ENCODE results near the gene HOXD8. TPM values are rescaled to one million over a fixed set of nuclear protein-coding genes. Genes with fewer than 3 reads are reported as not detected.
A peak's percentile ranks its signal among the peaks of the same experiment; 100 is the strongest.

Gene HOXD8
- total RNA-seq, 4 donors from 2014 or later: 2.4 to 8.9 (median 6.0) TPM

DNA sequence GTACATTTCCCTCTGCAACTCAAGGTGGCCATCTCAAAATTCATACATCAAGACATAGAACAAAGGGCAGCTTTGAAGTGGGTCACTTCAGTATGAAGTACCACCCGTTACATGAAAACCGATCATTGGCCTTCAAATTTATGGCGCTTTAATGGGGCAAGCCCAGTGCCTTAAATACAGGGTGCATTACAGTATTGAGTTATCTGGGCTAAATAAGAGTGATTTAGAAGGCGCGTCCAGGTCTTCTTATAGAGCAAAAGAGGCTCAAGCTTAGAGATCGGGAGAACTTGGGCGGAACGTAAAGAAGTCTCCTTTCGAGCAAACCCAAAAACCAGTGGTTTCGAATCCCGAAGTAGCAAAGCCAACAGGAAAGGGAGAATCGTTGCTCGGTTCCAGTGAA lies 34.7 kb downstream of the HOXD8 start:
- intact Hi-C loops (cut with DNase I; ENCODE audit: low total_unique reads): no loop called here
- DNase-seq (ENCODE audit: low spot score in 2 of 2): no peak
- H3K4me3 ChIP-seq (ENCODE audit: low read depth, poor library complexity, severe bottlenecking): no peak overlapping the region
- 45 to 58% methylated on average over 13 of the region's 13 CpGs for WGBS, 2 donors
- no peak for TF ChIP-seq POLR2A (IDR thresholded peaks at IDR 0.05)
- TF ChIP-seq, protein P1, sequence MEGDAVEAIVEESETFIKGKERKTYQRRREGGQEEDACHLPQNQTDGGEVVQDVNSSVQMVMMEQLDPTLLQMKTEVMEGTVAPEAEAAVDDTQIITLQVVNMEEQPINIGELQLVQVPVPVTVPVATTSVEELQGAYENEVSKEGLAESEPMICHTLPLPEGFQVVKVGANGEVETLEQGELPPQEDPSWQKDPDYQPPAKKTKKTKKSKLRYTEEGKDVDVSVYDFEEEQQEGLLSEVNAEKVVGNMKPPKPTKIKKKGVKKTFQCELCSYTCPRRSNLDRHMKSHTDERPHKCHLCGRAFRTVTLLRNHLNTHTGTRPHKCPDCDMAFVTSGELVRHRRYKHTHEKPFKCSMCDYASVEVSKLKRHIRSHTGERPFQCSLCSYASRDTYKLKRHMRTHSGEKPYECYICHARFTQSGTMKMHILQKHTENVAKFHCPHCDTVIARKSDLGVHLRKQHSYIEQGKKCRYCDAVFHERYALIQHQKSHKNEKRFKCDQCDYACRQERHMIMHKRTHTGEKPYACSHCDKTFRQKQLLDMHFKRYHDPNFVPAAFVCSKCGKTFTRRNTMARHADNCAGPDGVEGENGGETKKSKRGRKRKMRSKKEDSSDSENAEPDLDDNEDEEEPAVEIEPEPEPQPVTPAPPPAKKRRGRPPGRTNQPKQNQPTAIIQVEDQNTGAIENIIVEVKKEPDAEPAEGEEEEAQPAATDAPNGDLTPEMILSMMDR (IDR thresholded peaks at IDR 0.05): no peak

DNA sequence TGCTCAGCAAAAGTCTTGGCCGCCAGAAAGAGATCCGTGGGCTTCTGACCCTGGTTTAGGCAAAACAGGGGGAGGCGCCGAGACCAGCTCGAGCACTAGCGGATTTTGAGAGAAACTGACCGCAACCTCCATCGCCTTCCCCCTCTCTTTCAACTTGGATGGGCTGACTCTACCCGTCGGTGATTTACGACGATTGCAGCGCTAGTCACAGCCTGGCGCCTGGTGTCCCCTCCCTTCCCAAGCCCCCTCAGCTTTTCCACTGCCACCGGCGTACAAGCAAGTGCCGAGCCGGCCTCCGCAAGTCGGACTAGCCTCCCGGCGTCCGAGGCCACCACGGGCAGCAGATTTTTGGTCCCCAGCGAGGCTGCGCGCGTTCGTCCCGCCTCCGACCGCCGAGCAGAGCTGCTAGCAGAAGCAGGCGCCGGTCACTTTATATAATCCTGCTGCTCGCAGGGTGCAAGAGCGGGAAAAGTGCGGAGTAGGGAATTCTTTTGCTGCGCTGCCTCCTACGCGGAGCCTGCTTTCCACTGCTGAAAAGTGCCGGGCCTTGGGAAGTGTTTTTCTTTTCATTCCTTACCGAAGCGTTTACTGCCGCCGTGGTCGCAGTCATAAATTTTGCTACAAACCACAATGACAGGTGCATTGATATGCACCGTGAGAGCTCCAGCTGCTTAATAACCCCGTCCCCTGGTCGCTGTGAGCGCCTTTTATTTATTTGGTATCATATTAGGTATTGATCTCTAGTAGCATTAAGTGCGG lies 35.3 kb downstream of the HOXD8 start:
- peak in 1 of 2 donors; percentile 59 for DNase-seq (ENCODE audit: low spot score in 2 of 2)
- WGBS, 2 donors: 41 to 52% methylated on average over 52 of the region's 52 CpGs
- intact Hi-C loops (cut with DNase I; ENCODE audit: low total_unique reads): no loop called here
- TF ChIP-seq, protein P1 (IDR thresholded peaks at IDR 0.05): no peak
- no peak for TF ChIP-seq POLR2A (IDR thresholded peaks at IDR 0.05)
- no peak overlapping the region for H3K4me3 ChIP-seq (ENCODE audit: low read depth, poor library complexity, severe bottlenecking)

DNA sequence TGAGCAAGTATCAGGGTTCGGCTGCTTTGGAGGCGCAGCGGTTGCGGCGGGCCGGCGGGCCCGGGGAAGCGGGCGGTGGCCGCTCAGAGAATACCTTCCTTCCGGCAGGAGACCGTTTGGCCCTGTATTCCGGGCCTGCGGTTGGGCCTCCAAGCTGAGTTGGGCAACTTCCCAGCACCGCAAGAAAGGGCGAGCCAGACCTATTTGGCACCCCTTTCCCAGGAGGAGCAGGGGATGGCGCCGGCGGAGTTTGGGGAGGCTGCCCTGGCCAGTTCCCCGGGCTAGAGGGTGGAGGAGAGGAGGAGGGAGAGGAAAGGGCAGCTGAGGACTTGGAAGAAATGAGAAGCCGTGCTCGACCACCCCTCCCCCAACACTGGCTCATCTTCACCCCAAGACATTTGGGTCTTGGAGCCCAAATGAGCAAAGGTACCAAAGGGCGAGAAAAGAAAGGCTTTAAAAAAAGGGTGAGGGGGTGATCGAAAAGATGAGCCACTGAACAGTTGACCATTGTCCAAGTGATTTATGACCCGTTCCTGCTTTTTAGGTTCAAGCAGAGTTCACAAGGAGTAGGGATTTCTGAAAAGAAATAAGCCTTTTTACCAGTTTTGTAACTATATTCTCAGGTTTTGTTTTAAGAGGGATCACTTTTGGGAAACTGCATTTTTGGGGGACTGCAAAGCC lies 36.0 kb downstream of the HOXD8 start:
- 45 to 55% methylated on average over 26 of the region's 26 CpGs for WGBS, 2 donors
- no peak for TF ChIP-seq POLR2A (IDR thresholded peaks at IDR 0.05)
- TF ChIP-seq, protein P1 (IDR thresholded peaks at IDR 0.05): no peak
- no peak overlapping the region for H3K4me3 ChIP-seq (ENCODE audit: low read depth, poor library complexity, severe bottlenecking)
- intact Hi-C loops (cut with DNase I; ENCODE audit: low total_unique reads): no loop called here
- DNase-seq (ENCODE audit: low spot score in 2 of 2): peak in 1 of 2 donors; percentile 75

DNA sequence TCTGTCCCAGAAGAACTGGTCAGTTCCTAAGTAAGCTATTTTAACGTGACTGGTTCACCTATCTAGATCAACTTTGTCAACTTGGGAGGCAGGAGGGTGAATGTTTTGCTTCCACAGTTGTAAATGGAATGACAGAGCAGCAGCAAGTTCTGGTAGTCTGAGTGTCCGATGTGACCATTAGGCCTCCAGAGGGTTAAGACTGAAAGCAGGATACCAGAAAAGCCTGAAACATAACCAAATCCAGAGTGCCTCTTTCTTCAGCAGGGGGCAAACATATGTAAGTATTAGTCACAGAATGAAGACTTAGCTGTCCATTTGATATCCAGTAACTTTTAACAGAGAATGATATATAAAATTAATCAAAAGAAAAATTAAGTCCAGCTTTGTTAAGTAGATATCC lies 36.8 kb downstream of the HOXD8 start:
- H3K4me3 ChIP-seq (ENCODE audit: low read depth, poor library complexity, severe bottlenecking): no peak overlapping the region
- DNase-seq (ENCODE audit: low spot score in 2 of 2): no peak
- 45 to 58% methylated on average over 2 of the region's 2 CpGs for WGBS, 2 donors
- intact Hi-C loops (cut with DNase I; ENCODE audit: low total_unique reads): no loop called here
- TF ChIP-seq POLR2A (IDR thresholded peaks at IDR 0.05): no peak

DNA sequence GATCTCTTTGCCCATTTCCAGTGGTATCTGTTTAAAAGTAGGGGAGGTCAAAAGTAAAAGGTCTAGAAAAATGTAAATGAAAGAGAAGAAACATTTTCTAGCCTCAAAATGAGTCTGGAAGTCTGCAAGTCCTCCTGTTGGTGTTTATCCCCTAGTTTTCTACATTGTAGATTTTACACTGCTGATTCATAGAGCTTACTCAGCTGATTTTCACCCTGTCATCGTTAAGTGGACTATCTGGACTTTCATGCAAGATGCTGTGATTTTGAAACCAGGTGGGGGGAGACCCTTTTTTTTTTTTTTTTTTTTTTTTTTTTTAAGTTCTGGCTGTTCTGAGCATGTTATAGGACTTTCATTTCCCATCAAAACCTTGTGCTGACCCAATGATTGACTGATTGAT lies 37.9 kb downstream of the HOXD8 start:
- intact Hi-C loops (cut with DNase I; ENCODE audit: low total_unique reads): no loop called here
- DNase-seq (ENCODE audit: low spot score in 2 of 2): no peak
- no peak for TF ChIP-seq POLR2A (IDR thresholded peaks at IDR 0.05)
- TF ChIP-seq, protein P1 (IDR thresholded peaks at IDR 0.05): no peak
- no peak overlapping the region for H3K4me3 ChIP-seq (ENCODE audit: low read depth, poor library complexity, severe bottlenecking)
- WGBS, 2 donors: 70 to 78% methylated on average over 1 of the region's 1 CpG

DNA sequence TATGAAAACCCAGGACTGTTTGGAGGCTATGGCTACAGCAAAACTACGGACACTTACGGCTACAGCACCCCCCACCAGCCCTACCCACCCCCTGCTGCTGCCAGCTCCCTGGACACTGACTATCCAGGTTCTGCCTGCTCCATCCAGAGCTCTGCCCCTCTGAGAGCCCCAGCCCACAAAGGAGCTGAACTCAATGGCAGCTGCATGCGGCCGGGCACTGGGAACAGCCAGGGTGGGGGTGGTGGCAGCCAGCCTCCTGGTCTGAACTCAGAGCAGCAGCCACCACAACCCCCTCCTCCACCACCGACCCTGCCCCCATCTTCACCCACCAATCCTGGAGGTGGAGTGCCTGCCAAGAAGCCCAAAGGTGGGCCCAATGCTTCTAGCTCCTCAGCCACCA lies 39.7 kb downstream of the HOXD8 start:
- 84 to 97% methylated on average over 2 to 5 of the region's 5 CpGs for WGBS, 2 donors
- peak in 1 of 2 donors; percentile 81 for DNase-seq (ENCODE audit: low spot score in 2 of 2)
- TF ChIP-seq, protein P1 (IDR thresholded peaks at IDR 0.05): no peak
- no peak for TF ChIP-seq POLR2A (IDR thresholded peaks at IDR 0.05)
- intact Hi-C loops (cut with DNase I; ENCODE audit: low total_unique reads): no loop called here
- no peak overlapping the region for H3K4me3 ChIP-seq (ENCODE audit: low read depth, poor library complexity, severe bottlenecking)

Data from lower leg skin (tissue), 4 donors.